ENCODE measurements around the gene DIAPH3. TPM values are rescaled to one million over a fixed set of nuclear protein-coding genes. Genes with fewer than 3 reads are reported as not detected.

Gene DIAPH3
- polyA plus RNA-seq, 2 of the 4 experiments (the other 2 are of a cell fraction), result 10.8 to 13.6 TPM

DNA sequence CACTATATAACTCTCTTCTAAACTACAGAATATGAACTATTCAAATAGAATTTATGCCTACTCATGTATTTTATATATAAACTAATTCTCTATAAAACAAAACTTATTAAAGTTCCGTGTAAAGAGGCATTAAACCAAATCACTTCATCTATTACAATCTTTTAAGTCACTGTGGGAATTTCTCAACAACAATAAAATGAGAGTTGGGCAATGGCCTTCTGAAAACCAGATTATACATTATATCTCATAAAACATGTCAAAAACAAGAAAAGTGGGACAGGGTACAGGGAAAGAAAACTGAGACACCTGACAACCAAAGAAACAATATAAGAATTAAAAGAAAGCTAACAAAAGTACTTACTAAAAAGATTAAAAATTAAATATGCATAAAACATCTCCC lies 145.2 kb downstream of the DIAPH3 start:
- POLR2A ChIA-PET, result no interaction called here
- CTCF ChIA-PET, result no interaction called here
- FAIRE-seq (no peak), ATAC-seq (no peak), DNase-seq (ENCODE audit: low read depth in 1 of 2, low spot score in 1 of 2) (no peak)
- no peaks in the 10 kb centered on the region for H3K4me1 ChIP-seq
- H3K4me3 ChIP-seq, result no peak overlapping the region
- 87% methylated on average over 1 of the region's 1 CpG for WGBS (ENCODE audit: missing lambda C conversion rate)
- no peak for TF ChIP-seq ZC3H11A (IDR thresholded peaks at IDR 0.05)
- no peak for TF ChIP-seq RNF2 (IDR thresholded peaks at IDR 0.05; ENCODE audit: borderline replicate concordance, low read depth)
- no peak for TF ChIP-seq GATA3 (IDR thresholded peaks at IDR 0.05; ENCODE audit: borderline replicate concordance)
- TF ChIP-seq CBX2 (IDR thresholded peaks at IDR 0.05; ENCODE audit: borderline replicate concordance, low read depth), result no peak
- TF ChIP-seq JUNB (IDR thresholded peaks at IDR 0.05), result no peak
- no peak for TF ChIP-seq NFE2L2 (conservative IDR thresholded peaks at IDR 0.05; ENCODE audit: low read length)
- TF ChIP-seq, protein P1, sequence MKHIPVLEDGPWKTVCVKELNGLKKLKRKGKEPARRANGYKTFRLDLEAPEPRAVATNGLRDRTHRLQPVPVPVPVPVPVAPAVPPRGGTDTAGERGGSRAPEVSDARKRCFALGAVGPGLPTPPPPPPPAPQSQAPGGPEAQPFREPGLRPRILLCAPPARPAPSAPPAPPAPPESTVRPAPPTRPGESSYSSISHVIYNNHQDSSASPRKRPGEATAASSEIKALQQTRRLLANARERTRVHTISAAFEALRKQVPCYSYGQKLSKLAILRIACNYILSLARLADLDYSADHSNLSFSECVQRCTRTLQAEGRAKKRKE (CRISPR knock-in tag; IDR thresholded peaks at IDR 0.05; ENCODE audit: low read depth), result no peak
- TF ChIP-seq HOXA7 (CRISPR knock-in tag; IDR thresholded peaks at IDR 0.05), result no peak
- no peak for TF ChIP-seq SREBF2 (IDR thresholded peaks at IDR 0.05)
- TF ChIP-seq MYC (IDR thresholded peaks at IDR 0.05; ENCODE audit: borderline replicate concordance, low read length), result no peak
- no peak for TF ChIP-seq FOSL2 (IDR thresholded peaks at IDR 0.05)
- TF ChIP-seq FOSL2 (CRISPR knock-in tag; IDR thresholded peaks at IDR 0.05), result no peak
- H3K4me2 ChIP-seq, result no peak overlapping the region
- no peaks in the 10 kb centered on the region for H3K9me3 ChIP-seq
- H3K27ac ChIP-seq, result no peak overlapping the region

DNA sequence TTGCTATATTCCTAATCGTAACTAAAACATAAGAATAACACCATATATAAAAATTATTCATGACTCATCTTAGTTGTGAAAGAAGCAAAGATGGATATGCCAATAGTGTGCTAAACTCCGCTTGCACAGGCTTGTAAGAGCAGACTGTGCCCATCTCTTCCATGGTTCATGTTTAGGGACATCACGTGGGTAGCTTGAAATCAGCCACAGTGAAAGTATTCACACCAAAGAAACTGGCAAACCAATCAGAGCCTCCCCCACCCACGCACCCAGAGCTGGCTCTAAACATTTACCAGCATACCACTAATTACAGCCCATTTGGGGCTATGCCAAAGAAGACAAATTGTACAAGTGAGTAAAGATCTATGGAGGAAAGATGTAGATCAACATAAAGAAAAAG lies 147.5 kb downstream of the DIAPH3 start:
- H3K4me1 ChIP-seq, result no peaks in the 10 kb centered on the region
- FAIRE-seq, result no peak
- no peak overlapping the region for H3K27ac ChIP-seq
- 94% methylated on average over 4 of the region's 4 CpGs for WGBS (ENCODE audit: missing lambda C conversion rate)
- no peak for DNase-seq (ENCODE audit: low read depth in 1 of 2, low spot score in 1 of 2)
- no peaks in the 10 kb centered on the region for H3K9me3 ChIP-seq
- ChIA-PET POLR2A (no interaction called here), CTCF (no interaction called here)
- ATAC-seq, result no peak
- TF ChIP-seq EP300 (IDR thresholded peaks at IDR 0.05) (no peak), ESRRA (IDR thresholded peaks at IDR 0.05; ENCODE audit: borderline replicate concordance, low read length) (no peak), HOXB13 (CRISPR knock-in tag; IDR thresholded peaks at IDR 0.05; ENCODE audit: low read depth) (no peak), JUNB (IDR thresholded peaks at IDR 0.05) (no peak), FOXS1 (CRISPR knock-in tag; IDR thresholded peaks at IDR 0.05) (no peak), CBX8 (IDR thresholded peaks at IDR 0.05) (no peak), POLR2A (IDR thresholded peaks at IDR 0.05; ENCODE audit: low read length) (no peak)
- H3K4me2 ChIP-seq, result no peak overlapping the region
- no peak overlapping the region for H3K4me3 ChIP-seq

DNA sequence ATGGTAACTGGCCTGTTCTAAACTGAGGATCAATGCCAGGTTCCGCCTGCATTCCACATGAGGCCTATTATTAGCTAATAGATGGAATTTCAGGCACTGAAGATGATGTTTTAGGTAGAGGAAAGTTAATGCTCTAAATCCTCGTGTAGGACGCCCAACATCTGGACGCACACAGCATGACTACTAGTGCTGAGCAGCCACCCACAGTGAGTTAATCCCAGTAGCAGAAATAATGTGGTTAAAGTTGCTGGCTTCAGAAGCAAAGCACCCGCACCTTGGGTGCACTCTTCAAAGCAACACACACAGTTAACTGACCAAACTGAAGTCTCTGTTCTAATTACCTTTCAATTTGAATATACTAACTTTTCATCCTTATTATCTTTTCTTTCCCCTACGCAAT lies 150.6 kb downstream of the DIAPH3 start:
- ChIA-PET POLR2A (no interaction called here), CTCF (no interaction called here)
- no peak overlapping the region for H3K27ac ChIP-seq

More for the DNA sequence above, 150.6 kb downstream of the DIAPH3 start:
- FAIRE-seq, result no peak
- ATAC-seq, result no peak
- no peaks in the 10 kb centered on the region for H3K9me3 ChIP-seq
- TF ChIP-seq, protein P1 (CRISPR knock-in tag; IDR thresholded peaks at IDR 0.05; ENCODE audit: low read depth), result no peak
- no peak for TF ChIP-seq RNF2 (IDR thresholded peaks at IDR 0.05; ENCODE audit: borderline replicate concordance, low read depth)
- no peak for TF ChIP-seq ZC3H11A (IDR thresholded peaks at IDR 0.05)
- TF ChIP-seq NR3C1 (IDR thresholded peaks at IDR 0.05), result no peak
- no peak for TF ChIP-seq ZFP36 (IDR thresholded peaks at IDR 0.05; ENCODE audit: borderline replicate concordance, partially characterized antibody)
- no peak for TF ChIP-seq FOSL2 (IDR thresholded peaks at IDR 0.05)
- TF ChIP-seq FOSL2 (CRISPR knock-in tag; IDR thresholded peaks at IDR 0.05), result no peak
- no peak for TF ChIP-seq MAFK (IDR thresholded peaks at IDR 0.05; ENCODE audit: partially characterized antibody)
- no peak for TF ChIP-seq RCOR1 (IDR thresholded peaks at IDR 0.05; ENCODE audit: low read depth, low read length)
- no peak for TF ChIP-seq ZSCAN20 (CRISPR knock-in tag; IDR thresholded peaks at IDR 0.05)
- TF ChIP-seq POLR2A (IDR thresholded peaks at IDR 0.05; ENCODE audit: low read length), result no peak
- no peak for TF ChIP-seq CHD2 (IDR thresholded peaks at IDR 0.05; ENCODE audit: low read length, partially characterized antibody)
- TF ChIP-seq, protein P2, sequence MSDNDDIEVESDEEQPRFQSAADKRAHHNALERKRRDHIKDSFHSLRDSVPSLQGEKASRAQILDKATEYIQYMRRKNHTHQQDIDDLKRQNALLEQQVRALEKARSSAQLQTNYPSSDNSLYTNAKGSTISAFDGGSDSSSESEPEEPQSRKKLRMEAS (IDR thresholded peaks at IDR 0.05), result no peak
- TF ChIP-seq, protein P3, sequence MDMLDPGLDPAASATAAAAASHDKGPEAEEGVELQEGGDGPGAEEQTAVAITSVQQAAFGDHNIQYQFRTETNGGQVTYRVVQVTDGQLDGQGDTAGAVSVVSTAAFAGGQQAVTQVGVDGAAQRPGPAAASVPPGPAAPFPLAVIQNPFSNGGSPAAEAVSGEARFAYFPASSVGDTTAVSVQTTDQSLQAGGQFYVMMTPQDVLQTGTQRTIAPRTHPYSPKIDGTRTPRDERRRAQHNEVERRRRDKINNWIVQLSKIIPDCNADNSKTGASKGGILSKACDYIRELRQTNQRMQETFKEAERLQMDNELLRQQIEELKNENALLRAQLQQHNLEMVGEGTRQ (IDR thresholded peaks at IDR 0.05), result no peak
- TF ChIP-seq, protein P4, sequence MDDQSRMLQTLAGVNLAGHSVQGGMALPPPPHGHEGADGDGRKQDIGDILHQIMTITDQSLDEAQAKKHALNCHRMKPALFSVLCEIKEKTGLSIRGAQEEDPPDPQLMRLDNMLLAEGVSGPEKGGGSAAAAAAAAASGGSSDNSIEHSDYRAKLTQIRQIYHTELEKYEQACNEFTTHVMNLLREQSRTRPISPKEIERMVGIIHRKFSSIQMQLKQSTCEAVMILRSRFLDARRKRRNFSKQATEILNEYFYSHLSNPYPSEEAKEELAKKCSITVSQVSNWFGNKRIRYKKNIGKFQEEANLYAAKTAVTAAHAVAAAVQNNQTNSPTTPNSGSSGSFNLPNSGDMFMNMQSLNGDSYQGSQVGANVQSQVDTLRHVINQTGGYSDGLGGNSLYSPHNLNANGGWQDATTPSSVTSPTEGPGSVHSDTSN (IDR thresholded peaks at IDR 0.05), result no peak
- no peak for TF ChIP-seq SMC3 (IDR thresholded peaks at IDR 0.05)
- no peak for TF ChIP-seq KDM1A (IDR thresholded peaks at IDR 0.05; ENCODE audit: low read depth)
- TF ChIP-seq NPAS2 (CRISPR knock-in tag; IDR thresholded peaks at IDR 0.05; ENCODE audit: borderline replicate concordance), result no peak
- no peak for TF ChIP-seq SREBF2 (IDR thresholded peaks at IDR 0.05)
- TF ChIP-seq, protein P5, sequence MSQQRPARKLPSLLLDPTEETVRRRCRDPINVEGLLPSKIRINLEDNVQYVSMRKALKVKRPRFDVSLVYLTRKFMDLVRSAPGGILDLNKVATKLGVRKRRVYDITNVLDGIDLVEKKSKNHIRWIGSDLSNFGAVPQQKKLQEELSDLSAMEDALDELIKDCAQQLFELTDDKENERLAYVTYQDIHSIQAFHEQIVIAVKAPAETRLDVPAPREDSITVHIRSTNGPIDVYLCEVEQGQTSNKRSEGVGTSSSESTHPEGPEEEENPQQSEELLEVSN (IDR thresholded peaks at IDR 0.05; ENCODE audit: borderline replicate concordance, low read depth), result no peak
- TF ChIP-seq CBX8 (IDR thresholded peaks at IDR 0.05), result no peak
- H3K4me1 ChIP-seq, result peaks cover 6% of the 10 kb centered on the region; the same call in 1 of the 3 replicates
- H3K4me2 ChIP-seq, result no peak overlapping the region
- 91% methylated on average over 6 of the region's 6 CpGs for WGBS (ENCODE audit: missing lambda C conversion rate)
- DNase-seq (ENCODE audit: low read depth in 1 of 2, low spot score in 1 of 2), result no peak
- H3K4me3 ChIP-seq, result no peak overlapping the region
